DMS153 (cell line): ENCODE data around the gene TRIM34.
"Not testable (repeated sequence)": the region's sequence is repeated elsewhere in the genome, so short reads cannot be mapped to it uniquely, and the experiment has no call there.

ENCODE experiments used
- DNase-seq: peaks from one replicate; lab custom pipeline; 2025; lab: John Stamatoyannopoulos, UW

Gene TRIM34

GRCh38 chr11:5620651-5621521 lies 3.9 kb upstream of the TRIM34 start:
- DNase-seq = no peak

DNA sequence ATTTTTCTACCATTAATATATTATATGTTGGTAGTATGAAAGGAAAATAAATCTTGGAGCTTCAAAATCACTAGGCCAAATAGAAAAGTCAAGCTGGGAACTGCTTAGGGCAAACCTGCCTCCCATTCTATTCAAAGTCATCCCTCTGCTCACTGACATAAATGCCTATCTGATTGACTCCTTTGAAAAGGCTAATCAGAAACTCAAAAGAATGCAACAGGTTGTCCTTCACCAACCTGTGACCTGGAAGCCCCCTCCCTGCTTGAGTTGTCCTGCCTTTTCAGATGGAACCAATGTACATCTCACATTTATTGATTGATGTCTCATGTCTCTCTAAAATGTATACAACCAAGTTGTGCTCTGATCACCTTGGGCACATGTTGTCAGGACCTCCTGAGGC lies 3.2 kb upstream of the TRIM34 start:
- no peak for DNase-seq

- no peak for DNase-seq
Measured at GRCh38 chr11:5622802-5623201, 2.0 kb upstream of the TRIM34 start.

GRCh38 chr11:5625281-5625680 lies 480 bp downstream of the TRIM34 start:
- DNase-seq = no peak

- no peak for DNase-seq
Measured at GRCh38 chr11:5626196-5626595, 1.4 kb downstream of the TRIM34 start.

GRCh38 chr11:5631417-5631816 lies 6.6 kb downstream of the TRIM34 start:
- DNase-seq = no peak

- no peak for DNase-seq
Measured at GRCh38 chr11:5631969-5632635, 7.3 kb downstream of the TRIM34 start.

DNA sequence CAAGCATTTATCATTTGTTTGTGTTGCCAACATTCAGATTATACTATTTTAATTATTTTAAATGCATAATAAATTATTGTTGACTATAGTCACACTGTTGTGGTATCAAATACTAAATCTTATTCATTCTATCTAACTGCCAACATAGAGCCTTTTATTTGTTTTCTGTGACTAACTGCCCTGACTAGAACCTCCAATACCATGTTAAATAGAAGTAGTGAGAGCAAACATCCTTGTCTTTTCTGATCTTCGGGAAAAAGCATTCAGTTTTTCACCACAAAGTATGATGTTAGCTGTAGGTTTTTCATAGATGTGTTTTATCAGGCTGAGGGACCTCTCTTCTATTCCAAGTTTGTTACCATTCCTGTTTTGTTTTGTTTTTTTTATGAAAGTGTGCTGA lies 15.2 kb downstream of the TRIM34 start:
- no peak for DNase-seq

DNA sequence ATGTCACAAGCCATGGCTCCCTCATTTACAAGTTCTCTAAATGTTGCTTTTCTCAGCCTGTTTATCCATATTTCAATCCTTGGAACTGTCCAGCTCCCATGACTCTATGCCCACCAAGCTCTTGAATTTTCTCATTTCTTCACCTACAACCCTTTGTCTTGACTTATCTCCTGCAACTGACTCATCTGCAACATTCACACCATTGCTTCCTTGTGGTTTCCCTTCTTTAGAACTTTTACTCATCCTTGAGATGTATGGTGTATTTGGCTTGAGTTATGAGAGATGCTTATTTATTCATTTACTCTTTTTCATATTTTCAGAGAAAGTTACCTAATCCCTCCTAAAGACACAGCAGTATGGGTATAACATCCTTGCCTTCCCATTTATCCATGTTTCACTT lies 18.8 kb downstream of the TRIM34 start:
- no peak for DNase-seq

DNA sequence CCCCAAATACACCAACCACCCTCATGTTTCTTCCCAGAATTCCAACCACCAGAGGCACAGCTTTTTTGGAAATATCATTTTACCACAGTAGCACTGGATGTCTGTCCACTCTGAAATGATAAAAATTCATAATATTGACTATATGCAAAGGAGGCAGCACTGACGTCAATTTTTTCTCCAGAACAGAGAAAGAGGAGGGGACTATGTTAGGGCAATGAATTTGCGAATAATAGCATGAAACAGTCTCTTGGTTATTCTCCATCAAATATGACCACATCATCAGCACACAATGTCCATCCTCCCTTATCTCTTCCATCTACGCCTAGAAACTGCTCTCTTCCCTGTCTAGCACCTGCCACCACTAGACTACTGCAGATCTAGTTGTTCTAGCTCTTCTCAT lies 21.3 kb downstream of the TRIM34 start:
- DNase-seq = no peak

DNA sequence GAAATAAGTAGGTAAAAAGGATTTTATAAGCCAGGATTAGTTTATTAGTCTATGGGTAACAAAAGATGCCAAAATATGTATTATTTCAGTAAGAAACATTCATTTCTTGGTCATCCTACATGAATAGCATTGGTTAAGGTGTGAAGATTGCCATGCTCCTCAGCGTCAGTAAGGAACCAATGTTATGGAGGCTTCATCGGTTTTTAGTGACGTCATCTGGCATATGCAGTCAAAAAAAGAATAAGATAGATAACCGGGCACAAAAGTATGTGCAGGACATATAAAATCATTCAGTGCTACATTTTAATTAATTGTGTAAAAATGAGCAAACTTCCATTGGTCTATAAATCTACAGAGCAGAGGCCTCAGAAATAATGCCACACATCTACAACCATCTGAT lies 30.7 kb downstream of the TRIM34 start:
- DNase-seq = no peak

DNA sequence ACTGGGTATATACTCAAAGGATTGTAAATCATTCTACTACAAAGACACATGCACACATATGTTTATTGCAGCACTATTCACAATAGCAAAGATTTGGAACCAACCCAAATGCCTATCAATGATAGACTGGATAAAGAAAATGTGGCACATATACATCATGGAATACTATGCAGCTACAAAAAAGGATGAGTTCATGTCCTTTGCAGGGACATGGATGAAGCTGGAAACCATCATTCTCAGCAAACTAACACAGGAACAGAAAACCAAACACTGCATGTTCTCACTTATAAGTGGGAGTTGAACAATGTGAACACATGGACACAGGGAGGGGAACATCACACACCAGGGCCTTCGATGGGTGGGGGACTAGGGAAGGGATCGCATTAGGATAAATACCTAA lies 32.2 kb downstream of the TRIM34 start:
- DNase-seq = not testable (repeated sequence)

- DNase-seq = no peak
Measured at GRCh38 chr11:5658318-5658717, 33.5 kb downstream of the TRIM34 start.

DNA sequence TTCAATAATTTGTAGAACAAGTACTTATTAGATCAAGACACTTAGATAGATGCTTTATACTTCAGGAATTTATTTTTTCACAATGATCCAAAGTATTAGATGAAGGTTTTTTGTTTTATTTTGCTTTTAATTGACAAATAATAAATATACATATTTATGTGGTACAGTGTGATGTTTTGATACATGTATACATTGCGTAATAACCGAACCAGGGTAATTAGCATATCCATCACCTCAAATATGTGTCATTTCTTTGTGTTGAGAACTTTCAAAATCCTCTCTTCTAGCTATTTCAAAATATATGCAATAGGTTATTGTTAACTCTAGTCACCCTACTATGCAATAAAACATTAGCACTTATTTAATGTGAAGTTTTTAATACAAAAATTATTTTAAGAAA lies 38.7 kb downstream of the TRIM34 start:
- no peak for DNase-seq

DNA sequence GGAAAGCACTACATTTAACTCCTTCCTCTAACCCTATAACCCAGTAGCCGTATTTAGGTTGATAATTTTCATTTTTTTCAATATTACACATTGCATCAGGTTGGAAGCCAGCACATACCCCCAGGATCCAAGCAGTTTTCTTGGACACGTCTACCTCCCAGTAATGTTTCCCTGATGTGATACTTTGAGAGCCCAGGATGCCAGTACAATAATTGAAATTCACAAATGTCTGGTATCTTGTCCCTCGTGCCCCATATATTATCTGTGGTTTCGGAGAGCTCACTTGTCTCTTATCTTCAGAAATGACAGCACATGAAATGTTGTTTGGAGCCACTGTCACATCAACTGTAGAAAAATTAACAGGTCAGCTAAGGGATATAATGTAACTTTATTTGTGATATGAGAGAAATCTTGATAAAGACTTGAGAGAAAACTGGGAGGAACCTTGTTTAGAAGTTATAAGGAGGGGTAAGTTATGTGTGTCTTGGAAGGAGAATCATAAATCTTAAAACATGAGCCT lies 40.3 kb downstream of the TRIM34 start:
- no peak for DNase-seq

DNA sequence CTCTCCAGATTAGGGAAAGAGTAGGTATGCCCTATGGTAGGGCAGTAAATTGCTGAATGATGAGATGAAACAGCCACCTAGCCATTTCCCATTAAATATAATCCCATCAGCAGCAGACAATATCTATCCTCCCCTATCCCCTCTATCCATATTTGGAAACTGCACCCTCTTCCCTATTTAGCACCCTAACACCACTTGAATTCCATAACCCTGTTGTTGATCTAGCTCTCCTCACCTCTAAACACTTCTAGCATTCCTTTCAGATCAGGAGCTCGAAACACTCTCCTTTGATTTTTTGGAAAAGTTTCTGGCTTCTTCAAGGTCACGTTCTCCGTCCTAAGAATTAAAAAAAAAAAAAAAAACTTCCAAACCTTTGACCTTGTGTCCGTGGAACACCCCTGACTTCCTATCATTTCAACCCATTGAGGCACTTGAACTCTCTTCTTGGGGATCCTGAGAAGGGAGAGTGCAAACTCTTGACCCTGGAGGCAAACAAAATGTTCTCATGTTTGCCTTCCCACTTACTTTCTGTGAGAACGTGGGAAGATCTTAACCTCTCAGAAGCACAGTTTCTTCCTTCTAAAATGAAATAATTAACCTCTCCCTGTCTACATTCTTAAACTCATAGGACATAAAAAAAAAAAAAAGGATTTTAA lies 41.1 kb downstream of the TRIM34 start:
- no peak for DNase-seq

- DNase-seq = no peak
Measured at GRCh38 chr11:5666402-5666793, 41.6 kb downstream of the TRIM34 start.

- no peak for DNase-seq
Measured at GRCh38 chr11:5671831-5672230, 47.0 kb downstream of the TRIM34 start.

DNA sequence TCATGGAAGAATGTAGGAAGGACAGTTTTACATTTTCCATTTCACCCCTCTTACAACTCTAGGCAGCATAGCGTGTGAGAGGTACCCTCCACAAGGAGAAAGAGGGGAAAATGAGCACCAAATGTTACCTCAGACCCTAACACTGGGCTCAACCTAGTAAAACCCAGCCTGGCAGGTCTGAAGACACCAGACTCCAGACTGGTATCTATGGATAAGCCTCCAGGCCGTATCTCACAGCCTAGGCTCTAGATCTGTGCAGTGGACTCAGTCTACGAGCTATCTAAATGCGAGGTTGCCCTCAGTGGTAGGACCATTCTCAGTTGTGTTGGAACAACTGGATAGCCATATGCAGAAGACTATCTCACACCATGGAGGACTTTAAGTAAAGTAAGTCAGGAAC lies 49.6 kb downstream of the TRIM34 start:
- no peak for DNase-seq

- no peak for DNase-seq
Measured at GRCh38 chr11:5679811-5680210, 55.0 kb downstream of the TRIM34 start.

GRCh38 chr11:5682890-5683441 lies 58.2 kb downstream of the TRIM34 start:
- DNase-seq = not testable (repeated sequence)

DNA sequence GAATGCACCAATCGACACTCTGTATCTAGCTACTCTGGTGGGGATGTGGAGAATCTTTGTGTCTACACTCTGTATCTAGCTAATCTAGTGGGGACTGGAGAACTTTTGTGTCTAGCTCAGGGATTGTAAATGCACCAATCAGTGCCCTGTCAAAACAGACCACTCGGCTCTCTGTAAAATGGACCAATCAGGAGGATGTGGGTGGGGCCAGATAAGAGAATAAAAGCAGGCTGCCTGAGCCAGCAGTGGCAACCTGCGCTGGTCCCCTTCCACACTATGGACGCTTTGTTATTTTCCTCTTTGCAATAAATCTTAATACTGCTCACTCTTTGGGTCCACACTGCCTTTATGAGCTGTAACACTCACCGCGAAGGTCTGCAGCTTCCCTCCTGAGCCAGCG lies 58.8 kb downstream of the TRIM34 start:
- not testable (repeated sequence) for DNase-seq
